Measurements from ENCODE around the gene RASAL1.

RASAL1 gene, protein sequence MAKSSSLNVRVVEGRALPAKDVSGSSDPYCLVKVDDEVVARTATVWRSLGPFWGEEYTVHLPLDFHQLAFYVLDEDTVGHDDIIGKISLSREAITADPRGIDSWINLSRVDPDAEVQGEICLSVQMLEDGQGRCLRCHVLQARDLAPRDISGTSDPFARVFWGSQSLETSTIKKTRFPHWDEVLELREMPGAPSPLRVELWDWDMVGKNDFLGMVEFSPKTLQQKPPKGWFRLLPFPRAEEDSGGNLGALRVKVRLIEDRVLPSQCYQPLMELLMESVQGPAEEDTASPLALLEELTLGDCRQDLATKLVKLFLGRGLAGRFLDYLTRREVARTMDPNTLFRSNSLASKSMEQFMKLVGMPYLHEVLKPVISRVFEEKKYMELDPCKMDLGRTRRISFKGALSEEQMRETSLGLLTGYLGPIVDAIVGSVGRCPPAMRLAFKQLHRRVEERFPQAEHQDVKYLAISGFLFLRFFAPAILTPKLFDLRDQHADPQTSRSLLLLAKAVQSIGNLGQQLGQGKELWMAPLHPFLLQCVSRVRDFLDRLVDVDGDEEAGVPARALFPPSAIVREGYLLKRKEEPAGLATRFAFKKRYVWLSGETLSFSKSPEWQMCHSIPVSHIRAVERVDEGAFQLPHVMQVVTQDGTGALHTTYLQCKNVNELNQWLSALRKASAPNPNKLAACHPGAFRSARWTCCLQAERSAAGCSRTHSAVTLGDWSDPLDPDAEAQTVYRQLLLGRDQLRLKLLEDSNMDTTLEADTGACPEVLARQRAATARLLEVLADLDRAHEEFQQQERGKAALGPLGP

DNA sequence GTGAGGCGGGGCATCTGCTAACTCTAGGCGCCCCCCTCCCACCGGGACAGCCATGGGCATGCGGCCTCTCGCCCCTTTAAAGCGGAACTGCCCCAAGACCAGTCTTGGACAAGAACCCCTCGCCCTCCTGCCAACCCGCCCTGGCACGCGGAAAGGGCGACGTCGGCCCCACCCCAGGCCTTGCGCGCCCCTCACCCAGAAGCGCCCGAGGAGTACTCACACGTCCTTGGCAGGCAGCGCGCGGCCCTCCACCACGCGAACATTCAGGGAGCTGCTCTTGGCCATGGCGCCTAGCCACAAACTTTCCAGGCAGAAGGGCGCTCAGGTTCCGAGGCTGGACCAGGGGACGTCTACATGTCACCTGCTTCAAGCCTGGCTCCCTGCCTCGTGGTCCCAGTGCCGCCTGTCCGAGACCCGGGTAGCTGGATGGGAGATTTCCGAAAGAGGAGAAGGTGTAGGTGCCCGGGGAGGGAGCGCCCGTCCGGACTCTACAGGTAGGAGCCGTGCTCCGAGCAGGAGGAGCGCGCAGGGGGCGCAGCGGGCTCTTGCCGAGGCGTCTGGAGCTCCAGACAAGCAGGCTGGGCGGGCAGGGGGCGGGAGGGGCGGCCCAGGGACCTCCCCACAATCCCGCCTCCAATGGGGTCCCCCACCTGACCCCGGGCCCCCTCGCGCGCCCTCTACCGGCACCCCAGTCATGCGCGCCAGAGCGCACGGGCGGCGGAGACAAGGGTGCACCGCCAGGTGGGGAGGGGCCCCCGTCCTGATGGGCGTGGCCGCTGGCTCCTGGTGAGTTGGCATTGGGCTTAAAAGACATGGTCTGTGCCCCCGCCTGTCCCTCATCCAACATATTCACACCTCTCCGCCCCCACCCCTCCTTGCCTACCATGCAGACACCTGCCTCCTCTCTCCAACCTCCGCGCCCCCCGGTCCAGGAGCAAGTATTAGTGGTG is at the start of gene RASAL1:
TSS of gene RASAL1 (minus strand) at position 584 of the 950 bp plus-strand sequence. CDS start at position 285, 299 bp downstream.
- FAIRE-seq: no peak
- TF ChIP-seq POLR2A (IDR thresholded peaks at IDR 0.05; ENCODE audit: low read depth, low read length): no peak

DNA sequence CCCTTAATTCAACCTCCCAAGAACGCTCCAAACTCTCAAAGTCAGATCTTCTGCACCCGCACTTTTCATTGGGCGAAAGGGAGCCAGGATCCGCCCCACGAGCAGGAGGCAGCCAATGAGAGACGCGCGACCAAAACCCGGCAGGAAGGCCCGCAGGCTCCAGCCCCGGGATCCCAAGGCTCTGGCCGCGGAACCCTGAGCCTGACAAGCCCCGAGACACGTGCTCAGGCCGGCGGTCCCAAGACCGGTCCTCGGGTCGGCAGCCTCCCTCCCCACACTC is 49.3 kb upstream of the RASAL1 start:
- DNase-seq (ENCODE audit: insufficient read length, low spot score): peak; percentile 91

More for the DNA sequence above, at the start of gene RASAL1:
- no peak for DNase-seq (ENCODE audit: insufficient read length, low spot score)

DNA sequence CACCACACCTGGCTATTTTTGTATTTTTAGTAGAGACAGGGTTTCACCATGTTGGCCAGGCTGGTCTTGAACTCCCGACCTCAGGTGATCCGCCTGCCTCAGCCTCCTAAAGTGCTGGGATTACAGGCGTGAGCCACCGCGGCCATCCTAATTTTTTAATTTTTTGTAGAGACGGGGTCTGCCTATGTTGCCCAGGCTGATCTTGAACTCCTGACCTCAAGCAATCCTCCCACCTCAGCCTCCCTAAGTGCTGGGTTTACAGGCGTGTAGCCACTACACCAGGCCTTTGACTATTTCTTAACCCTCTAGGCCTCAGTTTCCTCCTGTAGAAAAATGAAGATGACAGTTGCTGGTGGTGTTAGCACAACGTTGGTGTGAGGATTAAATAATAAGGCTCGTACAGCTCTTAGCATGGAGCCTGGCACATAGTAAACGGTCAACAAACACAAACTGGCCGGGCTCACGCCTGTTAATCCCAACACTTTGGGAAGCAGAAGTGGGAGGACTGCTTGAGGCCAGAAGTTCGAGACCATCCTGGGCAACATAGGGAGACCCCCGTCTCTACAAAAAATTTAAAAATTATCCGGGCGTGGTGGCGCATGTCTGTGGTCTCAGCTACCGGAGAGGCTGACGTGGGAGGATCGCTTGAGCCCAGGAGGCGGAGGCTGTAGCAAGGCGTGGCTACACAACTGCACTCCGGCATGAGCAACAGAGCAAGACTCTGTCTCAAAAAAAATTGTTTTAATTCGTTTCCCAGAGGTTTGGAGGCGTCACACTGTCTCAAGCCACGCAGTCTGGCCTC is 48.7 kb upstream of the RASAL1 start:
- TF ChIP-seq POLR2A (IDR thresholded peaks at IDR 0.05; ENCODE audit: low read depth, low read length): no peak; the same call in 1 of the 2 replicates
- FAIRE-seq: no peak
- DNase-seq (ENCODE audit: insufficient read length, low spot score): no peak

More for the DNA sequence above, 49.3 kb upstream of the RASAL1 start:
- no peak for TF ChIP-seq POLR2A (IDR thresholded peaks at IDR 0.05; ENCODE audit: low read depth, low read length)
- no peak for FAIRE-seq

DNA sequence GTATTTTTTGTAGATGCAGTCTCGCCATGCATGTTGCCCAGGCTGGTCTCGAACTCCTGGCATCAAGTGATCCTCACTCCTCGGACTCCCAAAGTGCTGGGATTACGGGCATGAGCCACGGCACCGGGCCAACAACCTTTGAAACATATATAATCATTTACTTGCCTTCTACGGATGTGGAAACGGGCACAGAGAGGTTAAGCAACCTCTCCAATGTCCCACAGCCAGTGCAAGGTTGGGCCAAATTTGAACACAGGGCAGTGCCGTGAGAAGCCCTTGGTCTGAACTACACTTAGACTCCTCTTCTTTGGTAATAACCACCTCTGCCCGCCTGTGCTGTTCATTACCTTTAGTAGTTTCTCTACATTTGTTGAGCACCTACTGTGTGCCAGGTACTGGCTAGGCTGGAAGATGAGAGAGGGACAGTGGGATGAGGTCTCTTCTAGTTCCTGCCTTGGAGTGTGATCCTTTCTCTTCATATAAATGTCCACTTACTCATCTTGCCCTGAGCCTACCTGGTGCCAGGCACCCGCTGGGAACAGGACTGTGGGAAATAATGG is 47.5 kb upstream of the RASAL1 start:
- TF ChIP-seq POLR2A (IDR thresholded peaks at IDR 0.05; ENCODE audit: low read depth, low read length): no peak
- no peak for FAIRE-seq
- no peak for DNase-seq (ENCODE audit: insufficient read length, low spot score)

DNA sequence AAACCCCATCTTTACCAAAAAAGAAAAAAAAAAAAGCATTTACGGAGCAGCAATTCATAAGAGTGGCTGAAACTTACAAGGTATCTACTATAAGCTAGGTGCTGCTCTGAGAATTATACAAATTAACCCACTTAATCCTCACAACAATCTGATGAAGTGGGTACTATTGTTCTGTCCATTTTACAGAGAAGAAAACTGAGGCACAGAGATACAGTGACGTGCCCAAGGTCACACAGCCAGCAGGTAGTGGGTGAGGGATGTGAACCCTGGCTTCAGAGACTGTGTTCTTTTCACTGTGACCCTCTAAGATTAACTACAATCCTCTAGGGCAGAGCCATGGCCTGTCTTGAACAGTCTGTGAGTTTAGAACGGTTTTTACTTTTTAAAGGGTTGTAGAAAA is 46.4 kb upstream of the RASAL1 start:
- no peak for TF ChIP-seq POLR2A (IDR thresholded peaks at IDR 0.05; ENCODE audit: low read depth, low read length)
- DNase-seq (ENCODE audit: insufficient read length, low spot score): no peak
- FAIRE-seq: no peak

DNA sequence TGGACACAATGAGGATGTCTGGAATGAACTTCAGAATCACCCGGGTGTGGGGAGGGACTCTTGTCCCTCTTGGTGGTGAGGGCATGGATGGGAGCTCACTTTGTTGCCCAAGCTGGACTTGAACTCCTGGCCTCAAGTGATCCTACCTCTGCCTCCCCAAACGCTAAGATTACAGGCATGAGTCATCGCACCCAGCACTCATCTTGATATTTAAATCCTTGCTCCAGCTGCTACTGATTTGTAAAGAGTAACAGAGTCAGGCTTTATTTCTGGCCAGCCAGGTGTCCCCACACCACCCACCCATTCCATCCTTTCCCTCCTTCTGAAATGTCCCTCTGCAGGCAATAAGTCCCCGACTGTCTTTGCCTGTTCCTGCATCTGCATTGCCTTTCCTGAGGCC is 44.8 kb upstream of the RASAL1 start:
- TF ChIP-seq POLR2A (IDR thresholded peaks at IDR 0.05; ENCODE audit: low read depth, low read length): no peak
- no peak for DNase-seq (ENCODE audit: insufficient read length, low spot score)
- FAIRE-seq: no peak

DNA sequence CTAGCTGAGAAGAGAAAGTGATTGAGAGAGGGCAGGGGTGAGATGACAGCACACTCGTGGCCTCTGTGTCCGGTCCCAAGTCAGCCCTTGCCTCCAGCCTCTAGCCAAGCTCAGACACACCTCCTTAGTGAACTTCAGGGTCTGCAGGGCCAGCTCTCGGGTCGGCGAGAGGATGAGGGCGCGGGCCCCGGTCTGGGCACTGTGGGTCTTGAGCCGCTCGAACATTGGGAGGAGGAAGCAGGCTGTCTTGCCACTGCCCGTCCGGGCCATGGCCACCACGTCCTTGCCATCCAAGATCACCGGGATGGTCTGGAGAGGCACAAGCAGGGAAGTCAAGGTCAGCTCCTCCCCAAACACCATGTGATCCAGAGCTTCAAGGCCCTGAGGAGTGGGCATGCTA is 43.5 kb upstream of the RASAL1 start:
- DNase-seq (ENCODE audit: insufficient read length, low spot score) (no peak), FAIRE-seq (no peak)
- TF ChIP-seq POLR2A (IDR thresholded peaks at IDR 0.05; ENCODE audit: low read depth, low read length): no peak

DNA sequence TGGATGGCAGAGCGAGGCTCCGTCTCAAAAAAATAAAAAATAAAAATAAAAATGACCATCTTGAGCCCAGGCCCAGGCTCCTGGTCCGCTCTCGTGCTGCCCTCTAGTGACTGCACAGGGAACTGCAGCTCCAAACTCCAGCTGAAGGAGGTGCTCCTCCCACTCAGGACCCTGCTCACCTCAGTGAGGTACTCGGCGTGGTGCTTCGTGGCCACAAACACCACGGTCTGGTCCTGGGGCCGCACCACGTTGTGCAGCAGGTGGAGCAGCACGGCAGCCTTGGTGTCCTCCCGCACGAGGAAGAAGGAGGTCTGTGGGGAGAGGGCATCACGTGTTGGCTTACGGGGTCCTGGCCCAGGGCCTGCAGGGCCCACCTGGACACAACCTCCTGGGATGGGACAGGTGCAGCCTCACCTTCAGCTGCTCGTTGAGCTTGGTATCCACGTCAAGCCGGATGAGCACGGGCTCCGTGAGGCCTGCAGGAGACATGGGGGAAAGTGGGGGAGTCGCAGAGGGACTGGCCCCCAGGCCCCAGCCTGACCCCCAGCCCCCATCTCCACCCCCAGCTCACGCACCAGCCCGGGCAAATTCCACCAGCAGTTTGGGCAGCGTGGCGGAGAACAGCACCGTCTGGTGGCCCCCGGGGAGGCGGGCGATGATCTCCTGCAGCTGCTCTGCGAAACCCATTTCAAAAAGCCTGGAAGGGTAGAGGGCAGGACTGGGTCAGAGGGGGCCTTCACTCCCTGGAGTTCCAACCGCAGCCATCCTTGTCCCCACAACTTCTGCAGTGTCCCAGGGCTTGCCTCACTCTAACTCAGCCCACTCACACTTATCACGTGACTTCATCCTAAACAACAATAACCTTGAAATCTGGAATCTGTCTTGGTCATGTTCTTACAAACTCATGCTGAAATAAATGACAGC is 39.2 kb upstream of the RASAL1 start:
- FAIRE-seq: no peak
- DNase-seq (ENCODE audit: insufficient read length, low spot score): peak; percentile 79
- no peak for TF ChIP-seq POLR2A (IDR thresholded peaks at IDR 0.05; ENCODE audit: low read depth, low read length)

DNA sequence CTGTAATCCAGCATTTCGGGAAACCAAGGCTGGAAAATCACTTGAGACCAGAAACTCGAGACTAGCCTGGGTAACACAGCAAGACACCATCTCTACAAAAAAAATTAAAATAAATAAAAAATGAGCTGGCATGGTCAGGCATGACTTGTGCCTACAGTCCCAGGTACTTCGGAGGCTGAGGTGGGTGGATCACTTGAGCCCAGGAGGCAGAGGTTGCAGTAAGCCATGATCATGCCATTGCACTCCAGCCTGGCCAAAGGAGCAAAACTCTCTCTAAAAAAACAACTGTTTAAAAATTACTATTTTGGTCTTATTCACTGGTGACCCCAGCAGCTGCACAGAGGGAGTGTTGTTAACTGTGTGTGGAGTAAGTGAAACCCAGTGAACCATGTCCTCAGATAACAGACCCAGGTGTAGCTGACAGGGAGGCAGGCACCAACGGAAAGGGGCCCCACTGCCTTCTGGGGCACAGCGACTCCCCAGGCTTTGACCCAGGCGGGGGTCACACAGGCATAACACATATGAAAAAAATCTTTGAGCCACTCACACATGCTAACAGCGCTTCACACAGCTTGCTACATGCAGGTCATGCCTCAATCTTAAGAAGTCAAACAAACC is 37.6 kb upstream of the RASAL1 start:
- no peak for FAIRE-seq
- DNase-seq (ENCODE audit: insufficient read length, low spot score): no peak
- TF ChIP-seq POLR2A (IDR thresholded peaks at IDR 0.05; ENCODE audit: low read depth, low read length): no peak

DNA sequence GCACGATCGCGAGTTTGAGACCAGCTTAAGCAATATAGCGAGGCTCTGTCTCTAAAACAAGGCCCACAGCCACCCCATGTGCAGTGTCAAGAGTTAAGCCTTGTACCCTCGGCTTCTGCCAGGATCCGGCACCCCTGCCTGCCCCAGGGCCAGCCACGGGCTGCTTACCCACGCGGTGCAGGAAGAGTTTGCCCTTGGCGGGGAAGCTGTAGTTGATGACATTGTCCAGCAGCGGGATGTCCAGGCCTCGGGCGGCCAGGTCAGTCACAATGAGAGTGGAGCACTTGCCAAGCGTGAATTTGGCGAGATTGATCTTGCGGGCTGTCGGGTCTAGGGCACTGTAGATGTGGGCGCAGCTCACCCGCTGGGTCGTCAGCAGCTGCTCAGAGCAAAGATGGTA is 36.6 kb upstream of the RASAL1 start:
- no peak for FAIRE-seq
- DNase-seq (ENCODE audit: insufficient read length, low spot score): no peak
- TF ChIP-seq POLR2A (IDR thresholded peaks at IDR 0.05; ENCODE audit: low read depth, low read length): no peak

DNA sequence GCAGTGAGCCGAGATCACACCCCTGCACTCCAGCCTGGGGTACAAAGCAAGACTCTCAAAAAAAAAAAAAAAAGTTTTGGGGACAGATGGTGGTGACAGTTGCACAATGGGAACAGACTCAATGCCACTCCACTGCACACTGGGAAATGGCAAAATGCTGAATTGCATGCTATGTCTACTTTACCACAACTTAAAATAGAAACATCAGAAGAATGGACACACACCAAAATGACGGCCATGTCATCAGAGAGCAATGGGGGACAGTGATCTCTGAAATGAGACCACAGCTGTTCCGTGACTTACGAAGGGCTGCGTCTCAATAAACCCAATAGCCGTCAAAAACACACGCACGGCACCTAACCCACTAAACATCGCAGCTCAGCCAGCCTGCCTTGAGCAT is 36.0 kb upstream of the RASAL1 start:
- DNase-seq (ENCODE audit: insufficient read length, low spot score): no peak
- FAIRE-seq: no peak
- TF ChIP-seq POLR2A (IDR thresholded peaks at IDR 0.05; ENCODE audit: low read depth, low read length): no peak
